HG02840 (cell line): Measurements from ENCODE around the gene RPUSD1.

ENCODE experiments used
- ATAC-seq: cut with Tn5 transposase; IDR thresholded peaks from one replicate; pipeline ENCODE4 v1.9.1; 2021; ENCODE audit warnings: mild to moderate bottlenecking, moderate library complexity, moderate number of reproducible peaks; ENCODE audit not compliant: unreplicated experiment, low FRiP score

RPUSD1 gene

GRCh38 chr16:819336-820043, 31.3 kb upstream of the RPUSD1 start:
- no peak for ATAC-seq

GRCh38 chr16:818592-818991, 30.4 kb upstream of the RPUSD1 start:
- no peak for ATAC-seq

DNA sequence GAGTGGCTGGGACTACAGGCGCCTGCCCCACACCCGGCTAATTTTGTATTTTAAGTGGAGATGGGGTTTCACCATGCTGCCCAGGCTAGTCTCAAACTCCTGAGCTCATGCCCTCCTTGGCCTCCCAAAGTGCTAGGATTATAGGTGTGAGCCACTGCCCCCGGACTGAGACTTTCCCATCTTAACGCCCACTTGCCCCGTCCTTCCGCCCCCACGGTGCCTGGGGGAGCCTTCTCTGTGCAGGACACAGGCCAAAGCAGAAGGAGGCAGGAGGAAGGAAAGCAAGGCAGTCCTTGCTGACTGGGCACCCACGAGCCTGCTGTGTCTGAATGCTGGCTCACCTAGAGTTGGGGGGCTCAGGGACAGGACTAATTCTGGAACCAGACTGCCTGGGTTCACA, 30.0 kb upstream of the RPUSD1 start:
- no peak for ATAC-seq

DNA sequence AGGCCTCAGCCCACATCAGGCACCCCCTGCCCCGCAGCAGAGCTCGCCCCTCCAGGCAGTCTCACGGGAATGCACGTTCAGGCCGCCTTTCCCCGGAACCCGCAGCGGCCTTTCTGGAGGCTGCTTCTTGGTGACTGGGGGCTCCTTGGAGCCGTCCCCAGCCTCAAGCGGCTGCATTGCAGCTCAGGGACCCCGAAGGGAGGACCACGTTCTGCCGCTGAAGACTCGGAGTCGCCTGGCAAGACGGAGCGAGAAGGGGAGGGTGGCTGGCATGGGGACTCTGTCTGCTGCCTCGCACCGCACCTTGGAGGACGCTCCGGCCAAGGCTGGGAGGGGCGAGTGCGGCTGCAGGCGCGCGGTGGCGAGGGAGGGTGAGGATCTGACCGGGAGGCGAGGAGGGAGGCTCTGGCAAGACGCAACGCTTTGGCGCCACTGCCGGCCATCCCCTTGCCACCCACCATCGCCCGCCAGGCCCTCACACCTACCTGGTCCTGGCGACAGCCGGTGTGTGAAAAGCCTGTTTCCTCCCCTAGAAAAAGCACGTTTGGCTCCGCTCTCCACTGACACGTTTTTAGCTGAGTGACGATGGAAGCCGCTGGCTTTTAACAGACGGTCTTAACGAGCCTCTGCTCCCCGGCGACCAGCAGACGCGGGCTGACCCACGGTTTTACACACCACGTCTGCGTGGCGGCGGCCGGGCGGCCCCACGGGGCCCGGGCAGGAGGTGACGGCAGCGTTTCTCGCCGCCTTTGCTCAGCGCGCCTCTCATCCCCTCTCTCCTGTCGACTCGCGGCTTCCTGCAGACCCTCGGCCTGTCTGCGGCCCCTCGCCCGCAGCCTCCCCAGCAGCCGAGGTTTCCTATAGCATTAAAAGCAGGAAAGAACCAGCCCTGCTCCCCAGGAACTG, 29.1 kb upstream of the RPUSD1 start:
- ATAC-seq = no peak

DNA sequence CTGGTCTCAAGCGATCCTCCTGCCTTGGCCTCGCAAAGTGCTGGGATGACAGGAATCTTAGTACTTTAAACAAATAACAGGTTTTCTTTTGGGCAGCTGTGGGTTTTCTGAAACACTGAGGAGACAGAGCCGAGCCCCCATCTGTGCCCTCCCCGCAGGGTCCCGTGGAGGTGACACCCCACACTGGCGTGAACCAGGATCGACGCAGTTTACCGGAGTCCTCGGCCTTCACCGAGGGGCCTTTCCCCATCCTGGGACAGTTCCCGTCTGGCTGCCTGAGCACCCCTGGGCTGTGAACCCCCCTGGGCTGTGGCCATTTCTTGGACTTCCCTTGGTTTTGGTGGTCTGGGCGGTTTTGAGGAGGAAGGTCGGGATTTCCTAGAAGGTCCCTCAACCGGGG, 27.7 kb upstream of the RPUSD1 start:
- no peak for ATAC-seq

DNA sequence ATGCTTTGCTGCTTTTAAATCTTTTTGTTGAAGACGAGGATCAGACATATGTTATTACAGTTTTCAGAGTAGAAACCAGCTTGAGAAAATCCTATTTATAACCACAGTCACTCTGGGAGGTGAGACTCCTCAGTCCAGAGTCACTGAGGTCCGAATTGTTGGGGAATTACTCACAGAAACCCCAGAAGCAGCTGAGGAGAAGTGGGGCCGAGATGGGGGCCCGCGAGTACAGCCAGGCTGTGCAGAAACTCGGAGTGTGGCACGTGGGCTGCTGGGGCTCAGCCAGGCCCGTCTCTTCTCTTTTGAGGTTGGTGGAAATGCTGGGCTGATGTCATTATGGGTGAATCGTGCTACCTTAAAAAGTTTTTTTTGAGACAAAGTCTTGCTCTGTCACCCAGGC, 26.8 kb upstream of the RPUSD1 start:
- ATAC-seq = no peak

DNA sequence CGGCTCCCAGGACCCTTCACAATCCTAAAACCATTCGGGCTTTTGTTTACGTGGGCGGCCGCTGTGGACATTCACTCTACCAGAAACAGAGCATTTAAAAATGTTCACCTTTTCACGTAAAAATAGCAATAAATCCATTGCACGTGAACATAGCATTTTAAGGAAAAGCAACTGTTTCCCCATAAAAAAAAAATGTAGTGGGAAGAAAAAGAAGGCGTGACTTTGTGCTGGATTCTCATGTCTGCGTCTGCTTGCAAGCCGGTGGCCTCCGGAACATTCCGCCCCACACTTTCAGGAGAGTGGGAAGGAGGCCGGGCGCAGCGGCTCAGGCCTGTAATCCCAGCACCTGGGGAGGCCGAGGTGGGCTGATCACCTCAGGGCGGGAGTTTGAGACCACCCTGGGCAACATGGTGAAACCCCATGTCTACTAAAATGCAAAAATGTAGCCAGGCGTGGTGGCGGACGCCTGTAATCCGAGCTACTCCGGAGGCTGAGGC, 25.8 kb upstream of the RPUSD1 start:
- ATAC-seq = no peak

DNA sequence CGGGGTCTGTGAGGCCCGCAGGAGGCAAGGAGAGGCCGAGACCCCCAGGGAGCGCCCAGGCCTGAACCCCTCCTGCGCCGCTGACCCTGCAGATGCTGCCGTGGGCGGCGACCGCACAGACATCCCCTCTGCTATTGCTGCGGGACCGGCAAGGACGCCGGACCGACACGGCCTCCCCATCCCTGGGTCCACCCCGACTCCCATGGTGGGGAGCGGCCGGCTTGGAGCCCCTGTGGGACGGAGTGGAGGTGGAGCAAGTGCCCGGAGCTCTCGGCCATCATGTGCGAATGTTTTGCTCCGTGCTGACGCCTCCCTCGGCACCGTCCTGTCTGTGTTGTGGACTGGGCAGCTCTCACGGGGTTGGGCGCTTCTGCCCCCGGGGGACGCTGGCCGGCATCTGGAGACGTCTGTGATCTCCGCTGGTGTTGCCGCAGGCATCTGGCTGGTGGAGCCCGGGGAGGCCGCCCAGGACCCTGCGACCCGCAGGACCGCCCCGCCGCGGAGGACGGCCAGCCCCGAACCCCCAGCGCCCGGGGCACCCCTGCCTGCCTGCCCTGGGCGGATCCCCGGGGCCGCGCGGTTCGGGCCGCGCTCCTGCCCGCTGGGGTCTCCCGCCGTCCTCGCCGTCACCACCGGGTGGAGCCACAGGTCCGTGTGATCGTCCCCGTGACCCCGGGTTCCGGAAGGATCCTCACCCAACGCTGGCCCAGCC, 25.2 kb upstream of the RPUSD1 start:
- no peak for ATAC-seq

DNA sequence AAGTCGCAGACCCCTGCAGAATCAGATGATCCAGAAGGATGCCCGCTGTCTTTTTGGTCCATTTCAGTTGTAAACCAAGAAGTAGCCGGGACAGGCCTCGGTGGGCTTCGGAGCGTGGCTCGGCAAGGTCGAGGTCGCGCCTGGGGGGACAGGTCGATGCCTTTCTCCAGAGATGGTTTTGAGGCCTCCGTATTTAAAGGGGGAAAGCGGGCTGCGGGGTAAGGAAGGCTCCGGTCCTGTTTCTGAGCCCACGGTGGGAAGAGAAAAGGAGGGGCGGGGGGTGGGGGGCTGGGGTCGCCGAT, 19.9 kb upstream of the RPUSD1 start:
- no peak for ATAC-seq

DNA sequence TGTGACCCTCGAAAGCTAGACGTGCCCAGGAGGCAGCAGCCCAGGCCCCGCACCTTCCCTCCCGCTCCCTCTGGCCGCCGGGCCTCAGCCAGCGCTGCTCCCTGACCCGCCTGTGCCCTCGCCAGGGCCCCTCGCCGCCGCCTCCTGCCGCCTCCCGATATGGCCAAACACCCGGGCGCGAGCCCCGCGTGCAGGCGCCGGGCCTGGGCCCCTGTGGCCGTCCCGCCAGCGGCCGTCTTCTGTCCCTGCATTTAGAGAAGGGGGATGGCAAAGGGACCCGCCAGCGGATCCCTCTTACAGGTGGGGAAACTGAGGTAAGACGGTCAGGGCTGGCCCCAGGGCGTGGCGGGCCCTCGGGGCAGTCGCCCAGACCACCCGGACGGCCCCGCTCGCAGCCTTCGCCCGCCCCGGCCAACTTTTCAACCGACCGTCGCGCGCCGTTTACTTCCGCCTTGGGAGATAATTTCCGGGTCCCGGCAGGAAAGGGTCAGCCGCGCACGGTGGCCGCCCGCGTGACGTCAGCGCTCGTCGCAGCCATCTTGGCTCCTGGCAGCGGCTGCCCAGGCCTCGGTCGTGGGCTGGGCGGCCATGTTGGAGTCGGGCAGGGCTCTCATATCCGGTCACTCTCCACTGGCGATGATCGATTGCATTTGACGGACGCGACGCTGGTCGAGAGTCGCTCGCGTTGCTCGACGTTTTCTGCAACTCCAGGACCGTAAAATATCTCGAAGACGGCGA, 19.3 kb upstream of the RPUSD1 start:
- peak; percentile 86 for ATAC-seq

DNA sequence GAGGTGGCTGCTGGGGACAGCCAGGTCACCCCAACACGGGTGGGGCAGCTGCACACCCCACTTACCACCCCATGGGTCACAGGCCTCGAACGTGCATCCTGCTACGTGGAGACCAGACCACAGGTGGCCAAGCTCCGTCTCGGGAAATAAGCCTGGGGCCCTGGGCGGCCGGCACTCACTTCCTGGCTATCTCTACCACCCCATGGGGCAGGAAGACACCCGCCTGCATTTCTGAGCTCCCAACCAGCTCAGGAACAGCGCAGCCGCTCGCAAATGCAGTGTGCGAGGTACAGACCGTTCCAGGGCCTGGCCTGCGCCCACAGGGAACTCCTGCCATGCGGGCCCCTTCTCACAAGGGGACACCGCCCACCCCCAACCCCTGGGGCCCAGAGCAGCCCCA, 17.3 kb upstream of the RPUSD1 start:
- ATAC-seq = no peak

- no peak for ATAC-seq
Observed at GRCh38 chr16:804193-805048, 16.2 kb upstream of the RPUSD1 start.

- no peak for ATAC-seq
Observed at GRCh38 chr16:803754-804080, 15.5 kb upstream of the RPUSD1 start.

GRCh38 chr16:802914-803753, 15.0 kb upstream of the RPUSD1 start:
- no peak for ATAC-seq

DNA sequence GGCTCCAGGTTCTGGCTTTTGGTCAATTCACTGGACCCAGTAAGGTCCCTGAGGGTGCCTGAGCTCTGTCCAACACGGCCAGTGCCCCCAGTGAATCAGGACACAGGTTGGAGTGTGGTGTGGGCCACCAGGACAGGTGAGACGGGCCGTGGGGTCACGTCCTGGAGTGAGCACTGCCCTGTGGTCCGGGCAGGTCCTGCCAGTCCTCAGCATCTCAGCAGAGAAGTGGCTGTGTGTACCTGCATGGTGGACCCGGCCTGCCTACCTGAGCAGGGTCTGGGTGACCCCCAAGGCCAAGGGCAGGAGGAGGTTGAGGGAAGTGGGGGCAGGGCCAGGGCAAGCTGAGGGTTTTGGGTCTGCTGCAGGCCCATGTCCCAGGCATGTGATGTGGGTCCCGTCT, 14.3 kb upstream of the RPUSD1 start:
- ATAC-seq = no peak

DNA sequence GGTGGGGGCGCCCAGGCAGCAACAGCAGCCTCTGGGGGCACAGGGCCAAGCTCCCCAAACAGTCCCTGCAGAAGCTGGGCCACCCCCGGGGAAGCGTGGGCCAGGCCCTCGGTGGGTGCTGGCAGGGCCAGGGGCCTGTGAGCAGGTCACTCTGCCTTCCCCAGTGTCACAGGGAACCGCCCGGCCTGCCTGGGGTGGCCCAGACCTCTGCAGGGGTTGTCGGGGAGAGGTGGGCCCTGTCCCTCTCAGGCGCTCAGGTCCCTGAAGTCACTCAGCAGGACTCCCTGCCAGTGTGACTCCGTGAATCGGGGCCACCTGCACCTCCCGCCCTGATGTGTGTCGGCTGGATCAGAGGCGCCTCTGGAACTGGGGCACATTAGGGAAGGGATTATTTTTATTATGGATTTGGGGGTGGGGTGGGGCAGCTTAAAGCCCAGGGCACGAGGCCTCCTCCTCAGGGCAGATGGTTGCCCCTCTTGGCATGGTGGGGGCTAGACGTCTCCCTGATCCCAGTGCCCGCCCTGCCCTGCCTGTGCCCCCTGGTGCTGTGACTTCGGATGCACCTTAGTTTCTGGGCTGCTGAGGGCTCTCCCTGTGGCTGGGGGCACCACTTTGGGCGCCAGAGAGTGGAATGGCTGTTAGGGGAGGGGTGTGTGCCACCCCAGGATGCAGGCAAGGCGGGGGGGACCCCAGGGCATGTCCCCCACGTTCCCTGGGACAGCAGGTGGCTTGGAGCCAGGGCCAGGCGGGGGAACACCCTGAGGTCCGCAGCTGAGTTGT, 13.6 kb upstream of the RPUSD1 start:
- ATAC-seq = no peak

- ATAC-seq = no peak
Observed at GRCh38 chr16:800834-801511, 12.8 kb upstream of the RPUSD1 start.
